ENCODE results near the gene VWF. TPM values are rescaled to one million over a fixed set of nuclear protein-coding genes. Genes with fewer than 3 reads are reported as not detected.
"Not testable (repeated sequence)": the region's sequence is repeated elsewhere in the genome, so short reads cannot be mapped to it uniquely, and the experiment has no call there.

Gene VWF
- polyA plus RNA-seq, 5 donors = 100 to 155 (median 105) TPM

GRCh38 chr12:6146951-6147350, 22.5 kb upstream of the VWF start:
- DNase-seq = no peak

- no peak for DNase-seq
These were observed 22.0 kb upstream of the VWF start for GRCh38 chr12:6146509-6146908.

GRCh38 chr12:6145564-6145963, 21.1 kb upstream of the VWF start:
- no peak for DNase-seq

- no peak for DNase-seq
These were observed 18.8 kb upstream of the VWF start for GRCh38 chr12:6143303-6143675.

GRCh38 chr12:6142368-6143302, 18.2 kb upstream of the VWF start:
- DNase-seq = not testable (repeated sequence)

GRCh38 chr12:6141731-6142367, 17.4 kb upstream of the VWF start:
- DNase-seq = not testable (repeated sequence)

- no peak for DNase-seq
These were observed 16.4 kb upstream of the VWF start for GRCh38 chr12:6140651-6141447.

GRCh38 chr12:6135071-6135470, 10.6 kb upstream of the VWF start:
- DNase-seq = no peak

- DNase-seq = no peak
These were observed 9.2 kb upstream of the VWF start for GRCh38 chr12:6133642-6134041.

- DNase-seq = no peak
These were observed 8.0 kb upstream of the VWF start for GRCh38 chr12:6132496-6132895.

GRCh38 chr12:6125310-6125608, 789 bp upstream of the VWF start:
- no peak for DNase-seq

GRCh38 chr12:6123258-6123657, 1.2 kb downstream of the VWF start:
- DNase-seq = no peak

GRCh38 chr12:6122201-6122600, 2.3 kb downstream of the VWF start:
- no peak for DNase-seq

GRCh38 chr12:6120796-6121473, 3.5 kb downstream of the VWF start:
- no peak for DNase-seq

GRCh38 chr12:6118891-6119568, 5.4 kb downstream of the VWF start:
- no peak for DNase-seq

- no peak for DNase-seq
These were observed 7.9 kb downstream of the VWF start for GRCh38 chr12:6116471-6117021.

GRCh38 chr12:6115389-6115788, 9.1 kb downstream of the VWF start:
- DNase-seq = no peak

GRCh38 chr12:6114476-6114870, 10.0 kb downstream of the VWF start:
- no peak for DNase-seq

GRCh38 chr12:6113691-6114475, 10.6 kb downstream of the VWF start:
- no peak for DNase-seq

GRCh38 chr12:6112004-6112403, 12.5 kb downstream of the VWF start:
- DNase-seq = no peak

All from right lung (tissue), 5 donors.